SK-MEL-5 (cell line): ENCODE measurements around the gene EBI3. TPM values are rescaled to one million over a fixed set of nuclear protein-coding genes. Genes with fewer than 3 reads are reported as not detected.
"Not testable (repeated sequence)": the region's sequence is repeated elsewhere in the genome, so short reads cannot be mapped to it uniquely, and the experiment has no call there.

Experiments used
- DNase-seq: peaks from one replicate; pipeline ENCODE4 v3.0.0-alpha.2; 2016; ENCODE audit warnings: low read depth, low spot score
- in situ Hi-C: cut with HindIII; loops from 2 replicates; pipeline ENCODE4 v1.10.0; 2016; ENCODE audit warnings: low sequenced_read_pairs, high pct_unique_total_duplicates, low pct_unique_long_range_greater_than_20kb
- total RNA-seq: library from RNA; depleted of rRNA; stranded (reverse); fragments of >200 nt; shearing (Covaris generic); gene quantifications from 2 replicates; pipeline ENCODE4 v1.2.3, GENCODE V29; 2014

Gene EBI3
- total RNA-seq, 1 experiment from 2014 or later: not detected

- in situ Hi-C loops: no loop called here
- no peak for DNase-seq
Observed at GRCh38 chr19:4225885-4226284, 3.4 kb upstream of the EBI3 start.

- in situ Hi-C loops: no loop called here
- no peak for DNase-seq
Observed at GRCh38 chr19:4227771-4228170, 1.6 kb upstream of the EBI3 start.

- no peak for DNase-seq
- in situ Hi-C loops: no loop called here
Observed at GRCh38 chr19:4228765-4229178, 551 bp upstream of the EBI3 start.

GRCh38 chr19:4230237-4230636 lies 914 bp downstream of the EBI3 start:
- DNase-seq, in situ Hi-C loops: not testable (repeated sequence)

GRCh38 chr19:4231521-4231920 lies 2.2 kb downstream of the EBI3 start:
- in situ Hi-C loops, DNase-seq: not testable (repeated sequence)

GRCh38 chr19:4232139-4232538 lies 2.8 kb downstream of the EBI3 start:
- in situ Hi-C loops, DNase-seq: not testable (repeated sequence)

- in situ Hi-C loops: no loop called here
- no peak for DNase-seq
Observed at GRCh38 chr19:4232614-4233281, 3.4 kb downstream of the EBI3 start.

- peak; percentile 53 for DNase-seq
- in situ Hi-C loops: no loop called here
Observed at GRCh38 chr19:4233282-4233853, 4.0 kb downstream of the EBI3 start.

- DNase-seq: no peak
- in situ Hi-C loops: no loop called here
Observed at GRCh38 chr19:4234142-4234861, 5.0 kb downstream of the EBI3 start.

- in situ Hi-C loops: no loop called here
- DNase-seq: no peak
Observed at GRCh38 chr19:4234862-4235201, 5.5 kb downstream of the EBI3 start.

GRCh38 chr19:4237510-4237909 lies 8.2 kb downstream of the EBI3 start:
- DNase-seq, in situ Hi-C loops: not testable (repeated sequence)

GRCh38 chr19:4238831-4239230 lies 9.5 kb downstream of the EBI3 start:
- in situ Hi-C loops: no loop called here
- DNase-seq: no peak

- no peak for DNase-seq
- in situ Hi-C loops: no loop called here
Observed at GRCh38 chr19:4241824-4242430, 12.6 kb downstream of the EBI3 start.

- in situ Hi-C loops, DNase-seq: not testable (repeated sequence)
Observed at GRCh38 chr19:4245938-4246337, 16.6 kb downstream of the EBI3 start.

GRCh38 chr19:4246767-4247593 lies 17.7 kb downstream of the EBI3 start, which contains the start of gene YJU2:
YJU2 (plus strand) TSS chr19:4247080; CDS start chr19:4247147, 67 bp downstream.
- in situ Hi-C loops: no loop called here
- peak; percentile 98 for DNase-seq

GRCh38 chr19:4256563-4256962 lies 27.2 kb downstream of the EBI3 start:
- DNase-seq: no peak
- in situ Hi-C loops: no loop called here

- in situ Hi-C loops: no loop called here
- DNase-seq: no peak
Observed at GRCh38 chr19:4257025-4257424, 27.7 kb downstream of the EBI3 start.

- no peak for DNase-seq
Observed at GRCh38 chr19:4258181-4258580, 28.9 kb downstream of the EBI3 start.

More at GRCh38 chr19:4258181-4258580, 28.9 kb downstream of the EBI3 start:
- in situ Hi-C loops: no loop called here
